Embryonic facial prominence (tissue), 1 donor: ENCODE results near the gene C10orf120.

Experiments used
- DNase-seq: peaks from one replicate; pipeline ENCODE4 v3.0.0-alpha.2; 2016; ENCODE audit errors: extremely low spot score

C10orf120 gene

GRCh38 chr10:122660696-122661095, 39.0 kb downstream of the C10orf120 start:
- DNase-seq: no peak

GRCh38 chr10:122659651-122660050, 40.0 kb downstream of the C10orf120 start:
- no peak for DNase-seq

GRCh38 chr10:122659126-122659525, 40.5 kb downstream of the C10orf120 start:
- no peak for DNase-seq

GRCh38 chr10:122658356-122659049, 41.1 kb downstream of the C10orf120 start:
- no peak for DNase-seq

GRCh38 chr10:122657729-122658128, 41.9 kb downstream of the C10orf120 start:
- DNase-seq: no peak

GRCh38 chr10:122657255-122657654, 42.4 kb downstream of the C10orf120 start:
- DNase-seq: no peak

GRCh38 chr10:122656741-122657140, 42.9 kb downstream of the C10orf120 start:
- DNase-seq: no peak

GRCh38 chr10:122656308-122656705, 43.3 kb downstream of the C10orf120 start:
- no peak for DNase-seq

- no peak for DNase-seq
Measured at GRCh38 chr10:122655524-122656307, 43.9 kb downstream of the C10orf120 start.

GRCh38 chr10:122650331-122650730, 49.3 kb downstream of the C10orf120 start:
- no peak for DNase-seq

- DNase-seq: no peak
Measured at GRCh38 chr10:122649903-122650302, 49.7 kb downstream of the C10orf120 start.

- DNase-seq: no peak
Measured at GRCh38 chr10:122648599-122649428, 50.8 kb downstream of the C10orf120 start.
